AG09309 (cell line): ENCODE measurements around the gene GATA6.

Source experiments
- DNase-seq: peaks from one replicate; pipeline ENCODE4 v3.0.0-alpha.2; 2010; ENCODE audit warnings: low read depth
- H3K4me3 ChIP-seq: 2 replicates; pipeline ENCODE4 v1.5.1; 2011; ENCODE audit warnings: mild to moderate bottlenecking, low read depth, low read length, moderate library complexity; ENCODE audit not compliant: control insufficient read depth
- CTCF ChIP-seq: IDR thresholded peaks from 2 replicates; pipeline ENCODE4 v1.5.1; 2011; ENCODE audit warnings: mild to moderate bottlenecking, low read depth, low read length, inconsistent platforms; ENCODE audit not compliant: insufficient read depth, control insufficient read depth; ENCODE audit errors: missing control alignments

Gene GATA6

GRCh38 chr18:22230471-22230945, 61.1 kb downstream of the GATA6 start:
- no peak for TF ChIP-seq CTCF
- no peak for DNase-seq
- H3K4me3 ChIP-seq: no peak overlapping the region

GRCh38 chr18:22233266-22233665, 63.9 kb downstream of the GATA6 start:
- no peak overlapping the region for H3K4me3 ChIP-seq
- DNase-seq: no peak
- TF ChIP-seq CTCF: no peak

GRCh38 chr18:22238036-22238435, 68.6 kb downstream of the GATA6 start:
- no peak for DNase-seq
- no peak for TF ChIP-seq CTCF
- no peak overlapping the region for H3K4me3 ChIP-seq

GRCh38 chr18:22238681-22239080, 69.3 kb downstream of the GATA6 start:
- TF ChIP-seq CTCF: no peak
- no peak overlapping the region for H3K4me3 ChIP-seq
- DNase-seq: no peak

- TF ChIP-seq CTCF: no peak
- H3K4me3 ChIP-seq: no peak overlapping the region
- DNase-seq: no peak
Observed at GRCh38 chr18:22241921-22242361, 72.6 kb downstream of the GATA6 start.

- DNase-seq: no peak
- no peak overlapping the region for H3K4me3 ChIP-seq
- TF ChIP-seq CTCF: no peak
Observed at GRCh38 chr18:22243513-22243912, 74.1 kb downstream of the GATA6 start.

- no peak for TF ChIP-seq CTCF
- no peak overlapping the region for H3K4me3 ChIP-seq
- DNase-seq: no peak
Observed at GRCh38 chr18:22250026-22250425, 80.6 kb downstream of the GATA6 start.
